NCI-H1092 (cell line): Measurements from ENCODE around the gene ZFR2.
"Not testable (repeated sequence)": the region's sequence is repeated elsewhere in the genome, so short reads cannot be mapped to it uniquely, and the experiment has no call there.

ENCODE experiments used
- DNase-seq: peaks from one replicate; lab custom pipeline; 2025; lab: John Stamatoyannopoulos, UW

ZFR2 gene

GRCh38 chr19:3837332-3837731 is 31.5 kb downstream of the ZFR2 start:
- DNase-seq = no peak

- no peak for DNase-seq
These were observed 32.0 kb downstream of the ZFR2 start for GRCh38 chr19:3836887-3837286.

GRCh38 chr19:3835055-3835435 is 33.8 kb downstream of the ZFR2 start:
- DNase-seq = no peak

GRCh38 chr19:3834349-3835054 is 34.3 kb downstream of the ZFR2 start:
- no peak for DNase-seq

- no peak for DNase-seq
These were observed 35.1 kb downstream of the ZFR2 start for GRCh38 chr19:3833578-3834348.

- DNase-seq = no peak
These were observed 36.8 kb downstream of the ZFR2 start for GRCh38 chr19:3832001-3832400.

GRCh38 chr19:3831601-3832000 is 37.2 kb downstream of the ZFR2 start:
- DNase-seq = no peak

GRCh38 chr19:3830621-3831589 is 37.9 kb downstream of the ZFR2 start:
- no peak for DNase-seq

- DNase-seq = no peak
These were observed 41.5 kb downstream of the ZFR2 start for GRCh38 chr19:3827306-3827705.

- no peak for DNase-seq
These were observed 42.7 kb downstream of the ZFR2 start for GRCh38 chr19:3826163-3826562.

- DNase-seq = no peak
These were observed 43.4 kb downstream of the ZFR2 start for GRCh38 chr19:3825286-3825956.

GRCh38 chr19:3823350-3823713 is 45.5 kb downstream of the ZFR2 start:
- no peak for DNase-seq

- DNase-seq = no peak
These were observed 46.0 kb downstream of the ZFR2 start for GRCh38 chr19:3822683-3823349.

- DNase-seq = peak; percentile 33
These were observed 46.9 kb downstream of the ZFR2 start for GRCh38 chr19:3821857-3822364.

GRCh38 chr19:3821156-3821555 is 47.7 kb downstream of the ZFR2 start:
- peak; percentile 29 for DNase-seq

- no peak for DNase-seq
These were observed 48.8 kb downstream of the ZFR2 start for GRCh38 chr19:3819989-3820388.

GRCh38 chr19:3818918-3819317 is 49.9 kb downstream of the ZFR2 start:
- DNase-seq = no peak

GRCh38 chr19:3818466-3818865 is 50.4 kb downstream of the ZFR2 start:
- DNase-seq = no peak

GRCh38 chr19:3817761-3818160 is 51.1 kb downstream of the ZFR2 start:
- no peak for DNase-seq

- DNase-seq = no peak
These were observed 52.1 kb downstream of the ZFR2 start for GRCh38 chr19:3816566-3817218.

GRCh38 chr19:3816148-3816547 is 52.7 kb downstream of the ZFR2 start:
- not testable (repeated sequence) for DNase-seq
